RPMI7951 (cell line): ENCODE measurements around the gene KRT80. TPM values are rescaled to one million over a fixed set of nuclear protein-coding genes. Genes with fewer than 3 reads are reported as not detected.

Experiments used
- DNase-seq: peaks from one replicate; pipeline ENCODE4 v3.0.0-alpha.2; 2012; ENCODE audit warnings: low read depth
- total RNA-seq: library from RNA; depleted of rRNA; stranded (reverse); fragments of >200 nt; shearing (Covaris generic); gene quantifications from 2 replicates; pipeline ENCODE4 v1.2.3, GENCODE V29; 2014

Gene KRT80
- total RNA-seq, 1 experiment from 2014 or later, result 1.3 TPM

- peak; percentile 36 for DNase-seq
Measured at GRCh38 chr12:52155048-52155868, 36.6 kb downstream of the KRT80 start.

GRCh38 chr12:52152905-52153317 lies 38.9 kb downstream of the KRT80 start:
- DNase-seq, result no peak

GRCh38 chr12:52151837-52152783 lies 39.7 kb downstream of the KRT80 start:
- DNase-seq, result peak; percentile 47

- no peak for DNase-seq
Measured at GRCh38 chr12:52151153-52151836, 40.5 kb downstream of the KRT80 start.

- peak; percentile 40 for DNase-seq
Measured at GRCh38 chr12:52149651-52150241, 42.1 kb downstream of the KRT80 start.

GRCh38 chr12:52149182-52149641 lies 42.6 kb downstream of the KRT80 start:
- no peak for DNase-seq

- DNase-seq, result no peak
Measured at GRCh38 chr12:52148464-52149181, 43.2 kb downstream of the KRT80 start.

- no peak for DNase-seq
Measured at GRCh38 chr12:52147964-52148463, 43.8 kb downstream of the KRT80 start.

- DNase-seq, result peak; percentile 98
Measured at GRCh38 chr12:52147367-52147963, 44.3 kb downstream of the KRT80 start.

- no peak for DNase-seq
Measured at GRCh38 chr12:52146822-52147366, 44.9 kb downstream of the KRT80 start.

GRCh38 chr12:52146089-52146821 lies 45.6 kb downstream of the KRT80 start:
- DNase-seq, result no peak

GRCh38 chr12:52145228-52146088 lies 46.4 kb downstream of the KRT80 start:
- DNase-seq, result no peak

GRCh38 chr12:52144512-52145227 lies 47.1 kb downstream of the KRT80 start:
- no peak for DNase-seq

GRCh38 chr12:52142431-52142830 lies 49.4 kb downstream of the KRT80 start:
- no peak for DNase-seq

GRCh38 chr12:52141875-52142274 lies 49.9 kb downstream of the KRT80 start:
- DNase-seq, result no peak

GRCh38 chr12:52141306-52141705 lies 50.5 kb downstream of the KRT80 start:
- no peak for DNase-seq

GRCh38 chr12:52139579-52140062 lies 52.2 kb downstream of the KRT80 start:
- DNase-seq, result no peak
